ENCODE data around the gene ELP1. TPM values are rescaled to one million over a fixed set of nuclear protein-coding genes. Genes with fewer than 3 reads are reported as not detected.
"Not testable (repeated sequence)": the region's sequence is repeated elsewhere in the genome, so short reads cannot be mapped to it uniquely, and the experiment has no call there.

Gene ELP1
- total RNA-seq, 4 donors from 2014 or later, result 15.2 to 23.3 (median 18.9) TPM

DNA sequence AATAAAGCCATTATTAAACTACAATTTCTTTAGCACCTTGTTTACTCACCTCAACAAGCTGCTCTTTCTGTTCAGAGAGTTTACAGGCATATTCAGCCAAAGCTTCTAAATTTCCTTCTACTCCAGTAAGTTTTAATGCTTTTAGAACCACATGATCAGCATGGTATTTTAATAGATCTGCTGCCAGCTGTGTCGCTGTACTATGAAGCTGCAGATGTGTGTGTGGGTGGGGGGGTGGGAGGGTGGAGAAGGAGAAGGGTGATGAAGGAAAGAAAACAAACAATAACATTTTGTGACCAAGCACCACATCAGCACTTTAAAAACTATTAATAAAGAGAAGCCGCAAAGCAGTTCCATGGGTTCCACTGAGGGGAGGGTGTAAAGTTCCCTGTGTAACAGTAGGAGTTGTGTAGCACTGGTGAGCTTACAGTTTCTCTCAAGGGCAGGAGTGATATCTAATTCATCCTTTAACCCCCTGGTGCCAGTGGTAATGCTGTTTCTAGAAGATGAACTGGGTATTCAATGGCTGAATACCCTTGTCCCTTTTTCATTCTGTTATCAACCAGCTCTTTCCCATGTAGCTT lies 38.8 kb upstream of the ELP1 start:
- 15 to 36% methylated on average over 2 of the region's 2 CpGs for WGBS, 2 donors (ENCODE audit: low coverage in 1 of 2)
- peaks cover 0 to 16% of the 10 kb centered on the region in 2 donors for H3K36me3 ChIP-seq
- peak overlapping the region in 2 of 4 donors; percentile 29 to 52 for H3K27ac ChIP-seq
- no peak for ATAC-seq
- H3K4me3 ChIP-seq, result no peak overlapping the region
- no peak for TF ChIP-seq POLR2A (IDR thresholded peaks at IDR 0.05)
- TF ChIP-seq POLR2AphosphoS5 (IDR thresholded peaks at IDR 0.05), result no peak
- TF ChIP-seq, protein P1, sequence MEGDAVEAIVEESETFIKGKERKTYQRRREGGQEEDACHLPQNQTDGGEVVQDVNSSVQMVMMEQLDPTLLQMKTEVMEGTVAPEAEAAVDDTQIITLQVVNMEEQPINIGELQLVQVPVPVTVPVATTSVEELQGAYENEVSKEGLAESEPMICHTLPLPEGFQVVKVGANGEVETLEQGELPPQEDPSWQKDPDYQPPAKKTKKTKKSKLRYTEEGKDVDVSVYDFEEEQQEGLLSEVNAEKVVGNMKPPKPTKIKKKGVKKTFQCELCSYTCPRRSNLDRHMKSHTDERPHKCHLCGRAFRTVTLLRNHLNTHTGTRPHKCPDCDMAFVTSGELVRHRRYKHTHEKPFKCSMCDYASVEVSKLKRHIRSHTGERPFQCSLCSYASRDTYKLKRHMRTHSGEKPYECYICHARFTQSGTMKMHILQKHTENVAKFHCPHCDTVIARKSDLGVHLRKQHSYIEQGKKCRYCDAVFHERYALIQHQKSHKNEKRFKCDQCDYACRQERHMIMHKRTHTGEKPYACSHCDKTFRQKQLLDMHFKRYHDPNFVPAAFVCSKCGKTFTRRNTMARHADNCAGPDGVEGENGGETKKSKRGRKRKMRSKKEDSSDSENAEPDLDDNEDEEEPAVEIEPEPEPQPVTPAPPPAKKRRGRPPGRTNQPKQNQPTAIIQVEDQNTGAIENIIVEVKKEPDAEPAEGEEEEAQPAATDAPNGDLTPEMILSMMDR (IDR thresholded peaks at IDR 0.05), result no peak
- no peak for TF ChIP-seq EP300 (IDR thresholded peaks at IDR 0.05)
- no peaks in the 10 kb centered on the region for H3K27me3 ChIP-seq
- H3K4me1 ChIP-seq, result peaks cover 0 to 40% (median 7%) of the 10 kb centered on the region in 3 donors
- H3K9me3 ChIP-seq, result no peaks in the 10 kb centered on the region

DNA sequence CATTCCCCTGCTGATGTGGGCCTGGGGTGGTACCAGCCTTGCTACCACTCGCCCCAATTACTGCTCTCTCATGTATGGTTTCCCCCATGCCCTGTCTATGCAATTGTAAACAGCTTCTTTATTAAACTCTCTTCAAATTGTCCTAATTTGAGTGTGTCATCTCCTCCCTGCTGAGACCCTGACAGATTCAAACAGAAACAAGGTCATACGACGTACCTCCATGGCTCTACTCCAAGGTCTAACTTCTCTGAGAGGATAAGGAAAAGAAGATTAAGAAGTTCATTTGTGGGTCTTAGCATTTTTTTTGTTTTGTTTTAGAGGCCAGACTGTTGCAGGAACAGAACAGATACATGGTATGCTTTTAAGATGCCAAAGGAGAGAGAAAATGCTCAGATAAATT lies 38.3 kb upstream of the ELP1 start:
- peak overlapping the region in 2 of 4 donors; percentile 29 to 52 for H3K27ac ChIP-seq
- no peaks in the 10 kb centered on the region for H3K9me3 ChIP-seq
- TF ChIP-seq POLR2A (IDR thresholded peaks at IDR 0.05), result no peak
- no peak for TF ChIP-seq POLR2AphosphoS5 (IDR thresholded peaks at IDR 0.05)
- no peak overlapping the region for H3K4me3 ChIP-seq
- H3K36me3 ChIP-seq, result peaks cover 0 to 16% of the 10 kb centered on the region in 2 donors
- ATAC-seq, result no peak
- H3K4me1 ChIP-seq, result peaks cover 0 to 42% (median 9%) of the 10 kb centered on the region in 3 donors
- WGBS, 2 donors (ENCODE audit: low coverage in 1 of 2), result 54 to 67% methylated on average over 3 of the region's 3 CpGs
- H3K27me3 ChIP-seq, result no peaks in the 10 kb centered on the region

DNA sequence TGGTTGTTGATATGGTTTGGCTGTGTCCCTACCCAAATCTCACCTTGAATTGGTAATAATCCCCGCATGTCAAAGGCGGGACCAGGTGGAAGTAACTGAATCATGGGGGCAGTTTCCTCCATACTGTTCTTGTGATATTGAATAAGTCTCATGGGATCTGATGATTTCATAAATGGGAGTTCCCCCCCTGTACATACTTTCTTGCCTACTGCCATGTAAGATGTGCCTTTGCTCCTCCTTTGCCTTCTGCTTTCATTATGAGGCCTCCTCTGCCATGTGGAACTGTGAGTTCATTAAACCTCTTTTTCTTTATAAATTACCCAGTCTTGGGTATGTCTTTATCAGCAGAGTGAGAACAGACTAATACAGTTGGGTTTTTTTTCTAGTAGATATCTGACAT lies 37.5 kb upstream of the ELP1 start:
- H3K27ac ChIP-seq, H3K27me3 ChIP-seq, H3K4me3 ChIP-seq, ATAC-seq, H3K9me3 ChIP-seq: not testable (repeated sequence)
- WGBS, 2 donors (ENCODE audit: low coverage in 1 of 2), result 80 to 100% methylated on average over 1 to 2 of the region's 2 CpGs
- H3K4me1 ChIP-seq, result peaks cover 0 to 42% (median 9%) of the 10 kb centered on the region in 3 donors
- peaks cover 0 to 13% of the 10 kb centered on the region in 2 donors for H3K36me3 ChIP-seq

DNA sequence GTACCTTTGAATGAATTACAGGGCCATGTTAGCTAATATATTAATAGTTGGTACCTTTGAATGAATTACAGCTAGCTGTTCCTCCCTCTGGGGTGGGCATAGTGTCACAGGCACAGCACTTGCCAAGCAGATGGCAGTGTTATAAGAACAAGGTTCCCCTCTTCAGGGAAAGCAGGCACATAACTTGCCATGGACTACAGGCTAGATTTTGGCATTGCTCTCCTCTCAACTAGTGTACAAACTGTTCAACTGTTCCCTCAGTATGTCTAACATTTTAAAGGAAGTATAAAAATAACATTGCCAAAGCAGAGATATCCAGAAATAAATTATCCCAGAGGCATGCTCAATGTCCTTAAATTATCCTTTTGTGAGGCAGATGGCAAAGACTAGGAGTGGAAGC lies 34.0 kb upstream of the ELP1 start:
- TF ChIP-seq POLR2A (IDR thresholded peaks at IDR 0.05) (no peak), POLR2AphosphoS5 (IDR thresholded peaks at IDR 0.05) (no peak), EP300 (IDR thresholded peaks at IDR 0.05) (no peak)
- TF ChIP-seq, protein P1 (IDR thresholded peaks at IDR 0.05), result no peak
- Histone ChIP-seq H3K27ac (peak overlapping the region in 2 of 4 donors; percentile 14 to 24), H3K36me3 (peaks cover 0 to 13% of the 10 kb centered on the region in 2 donors), H3K9me3 (no peaks in the 10 kb centered on the region), H3K27me3 (no peaks in the 10 kb centered on the region), H3K4me1 (peaks cover 0 to 23% (median 9%) of the 10 kb centered on the region in 3 donors), H3K4me3 (no peak overlapping the region)
- ATAC-seq, result no peak

DNA sequence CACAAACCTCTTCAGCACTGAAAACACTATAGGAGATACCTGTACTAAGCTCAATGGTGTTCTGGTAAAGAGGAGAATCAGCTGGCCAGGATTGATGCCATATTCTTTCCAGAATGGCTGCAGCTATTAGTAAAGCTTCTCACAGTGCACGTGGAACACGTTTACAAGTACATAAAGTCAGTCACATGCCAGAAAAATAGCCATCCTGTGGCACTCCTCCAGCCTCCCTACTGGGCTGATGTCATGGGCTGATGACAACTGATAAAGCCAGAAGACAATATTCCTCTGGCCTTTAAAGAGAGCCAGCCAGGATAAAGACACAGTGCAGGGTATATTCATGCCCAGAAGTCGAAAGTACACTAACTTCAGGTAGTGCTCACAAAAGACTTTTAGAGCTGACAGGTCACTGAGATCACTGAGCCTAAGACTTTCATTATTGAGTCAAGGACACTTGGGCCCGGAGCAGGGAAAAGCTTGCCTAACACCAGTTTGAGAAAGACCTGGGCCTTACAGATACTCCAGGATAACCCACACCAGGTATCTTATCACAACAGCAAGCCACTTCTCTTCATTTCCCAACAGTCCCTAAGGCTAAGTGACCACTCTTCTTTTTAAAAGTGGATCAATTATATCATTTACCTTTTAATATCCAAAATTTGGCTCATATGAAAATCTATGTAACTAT lies 29.7 kb upstream of the ELP1 start:
- no peak for TF ChIP-seq EP300 (IDR thresholded peaks at IDR 0.05)
- no peak for TF ChIP-seq POLR2AphosphoS5 (IDR thresholded peaks at IDR 0.05)
- WGBS, 2 donors (ENCODE audit: low coverage in 1 of 2), result 62 to 71% methylated on average over 3 to 4 of the region's 4 CpGs
- H3K36me3 ChIP-seq, result peaks cover 0 to 25% of the 10 kb centered on the region in 2 donors
- H3K9me3 ChIP-seq, result no peaks in the 10 kb centered on the region
- no peak overlapping the region for H3K27ac ChIP-seq
- H3K4me1 ChIP-seq, result peaks cover 0 to 21% (median 6%) of the 10 kb centered on the region in 3 donors
- no peak overlapping the region for H3K4me3 ChIP-seq
- H3K27me3 ChIP-seq, result no peaks in the 10 kb centered on the region
- ATAC-seq, result no peak

DNA sequence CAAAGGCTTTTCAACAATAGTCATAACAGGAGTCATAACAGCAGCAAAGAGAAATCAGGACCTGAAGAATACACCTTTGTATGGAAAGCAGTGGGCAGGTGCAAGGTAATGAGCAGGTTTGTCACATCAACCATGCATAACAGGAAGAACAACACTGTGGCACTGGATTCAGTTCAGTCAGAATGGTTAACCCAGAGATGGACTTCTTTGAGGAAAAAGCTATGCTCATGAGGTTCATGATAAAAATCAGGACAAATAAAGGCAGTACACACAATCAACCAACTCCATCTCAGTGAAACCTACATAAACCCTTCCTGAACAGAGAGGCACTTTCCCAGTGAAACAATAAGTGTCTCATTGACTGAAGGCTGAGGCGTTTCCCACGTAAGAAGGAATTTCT lies 27.2 kb upstream of the ELP1 start:
- 80 to 93% methylated on average over 2 of the region's 2 CpGs for WGBS, 2 donors (ENCODE audit: low coverage in 1 of 2)
- Histone ChIP-seq H3K36me3 (peaks cover 0 to 23% of the 10 kb centered on the region in 2 donors), H3K9me3 (no peaks in the 10 kb centered on the region), H3K27ac (peak overlapping the region in 1 of 4 donors; percentile 4), H3K4me3 (no peak overlapping the region), H3K27me3 (no peaks in the 10 kb centered on the region), H3K4me1 (peaks cover 0 to 10% (median 0%) of the 10 kb centered on the region in 3 donors)
- TF ChIP-seq, protein P1 (IDR thresholded peaks at IDR 0.05), result no peak
- no peak for TF ChIP-seq EP300 (IDR thresholded peaks at IDR 0.05)
- TF ChIP-seq POLR2AphosphoS5 (IDR thresholded peaks at IDR 0.05), result no peak
- no peak for TF ChIP-seq POLR2A (IDR thresholded peaks at IDR 0.05)
- no peak for ATAC-seq
